Loucy (cell line): ENCODE data around the gene NGEF.

ENCODE experiments used
- CTCF ChIP-seq: fragments of 200-600 bp; sonication (generic); conservative IDR thresholded peaks from 2 replicates; pipeline ENCODE4 v1.5.1; 2014; ENCODE audit warnings: mild to moderate bottlenecking, antibody characterized with exemption, low read length
- EZH2phosphoT487 ChIP-seq: fragments of 200-600 bp; IDR thresholded peaks from 2 replicates; pipeline ENCODE4 v1.6.1; 2018; ENCODE audit warnings: antibody characterized with exemption, mild to moderate bottlenecking, moderate library complexity, borderline replicate concordance

- TF ChIP-seq CTCF, result no peak
- no peak for TF ChIP-seq EZH2phosphoT487
These were observed 116.9 kb downstream of the NGEF start for GRCh38 chr2:232896111-232896510.
